HG03520 (cell line): ENCODE data around the gene GRM2.
A peak's percentile ranks its signal among the peaks of the same experiment; 100 is the strongest.

ENCODE experiments used
- ATAC-seq: cut with Tn5 transposase; IDR thresholded peaks from one replicate; pipeline ENCODE4 v1.9.1; 2021; ENCODE audit warnings: mild to moderate bottlenecking, moderate library complexity; ENCODE audit not compliant: unreplicated experiment

GRM2 gene

DNA sequence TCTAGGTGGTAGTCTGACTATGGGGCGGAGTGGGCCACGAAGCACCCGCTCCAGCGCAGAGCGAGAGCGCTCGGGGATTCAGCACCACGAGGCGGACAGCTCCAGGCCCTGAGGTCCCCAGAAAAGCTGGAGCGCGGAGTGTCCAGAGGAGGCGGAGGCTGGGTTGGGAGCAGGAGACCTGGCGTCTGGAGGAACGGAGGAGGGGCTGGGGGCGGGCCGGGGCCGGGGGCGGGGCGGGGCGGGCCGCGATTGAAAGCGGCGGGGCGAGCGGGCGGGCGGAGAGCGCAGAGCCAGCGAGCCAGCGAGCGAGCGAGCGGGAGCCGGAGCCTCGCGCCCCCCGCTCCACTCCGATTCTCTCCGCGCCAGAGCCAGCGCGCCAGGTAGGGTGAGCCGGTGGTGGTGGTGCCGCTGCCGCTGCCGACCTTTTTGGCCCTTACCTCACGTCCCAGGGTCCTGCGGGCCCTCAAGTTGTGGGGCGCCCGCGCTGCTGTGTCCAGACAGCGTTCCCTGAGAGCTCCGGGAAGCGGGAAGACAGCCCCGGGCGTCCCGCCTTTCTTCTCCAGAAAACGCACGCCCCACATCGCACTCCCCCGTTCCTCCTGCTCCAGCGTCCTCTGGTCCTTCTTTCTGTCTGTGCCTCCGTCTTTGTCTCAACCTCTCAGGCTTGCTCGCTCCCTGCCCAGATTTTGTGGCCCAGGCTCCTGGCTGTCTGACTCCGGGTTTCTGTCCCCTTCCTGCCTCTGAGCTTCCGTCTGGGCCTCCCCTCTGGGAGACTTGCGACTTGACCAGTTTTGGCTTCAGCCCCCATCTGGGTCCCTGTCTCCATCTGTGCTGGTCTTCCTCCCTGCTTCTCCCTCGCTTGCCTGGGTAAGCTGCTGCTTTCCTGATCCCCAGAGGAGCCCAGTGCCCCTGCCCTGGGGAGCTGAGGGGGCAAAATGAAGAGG, at the start of gene GRM2:
Gene GRM2, plus strand, starts transcription at position 281 of the 944 bp plus-strand sequence. CDS start 1,916 bp downstream, outside the sequence.
- ATAC-seq, result no peak

DNA sequence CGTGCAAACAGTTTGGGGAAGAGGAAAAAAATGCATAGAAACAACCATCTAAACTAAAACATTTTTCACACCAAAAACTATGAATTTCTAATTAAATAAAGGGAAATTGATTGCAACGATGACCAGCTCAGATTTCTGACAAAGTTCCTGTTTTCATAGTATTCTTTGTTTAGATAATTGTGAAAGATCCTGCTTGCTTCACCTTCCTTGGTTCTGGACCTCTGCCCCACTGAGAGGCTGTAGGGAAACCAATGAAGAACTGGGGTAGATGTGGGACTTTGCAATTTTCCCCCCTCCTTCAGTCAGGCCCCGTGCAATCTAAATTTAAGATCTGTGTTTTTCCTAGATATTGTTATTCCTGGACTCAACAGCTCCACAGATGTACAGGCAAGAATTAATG, 49.6 kb upstream of the GRM2 start:
- ATAC-seq, result no peak

DNA sequence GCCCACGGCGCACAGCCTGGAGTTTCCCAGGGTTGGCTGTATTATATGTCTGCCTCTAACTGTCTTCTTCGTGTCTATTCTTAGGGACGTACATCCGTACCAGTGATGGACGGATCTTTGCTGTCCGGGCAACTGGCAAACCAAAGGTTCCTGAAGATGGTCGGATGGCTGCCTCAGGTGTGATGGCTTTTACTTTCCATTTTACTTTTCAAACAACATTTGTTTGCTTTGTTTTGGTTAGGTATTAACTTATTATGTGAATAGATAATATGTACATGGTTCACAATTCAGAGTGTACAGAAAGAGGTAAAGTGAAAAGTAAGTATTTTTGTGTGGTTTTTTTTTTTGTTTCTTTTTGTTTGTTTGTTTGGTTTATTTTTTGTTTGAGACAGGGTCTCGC, 46.9 kb upstream of the GRM2 start:
- ATAC-seq, result no peak

DNA sequence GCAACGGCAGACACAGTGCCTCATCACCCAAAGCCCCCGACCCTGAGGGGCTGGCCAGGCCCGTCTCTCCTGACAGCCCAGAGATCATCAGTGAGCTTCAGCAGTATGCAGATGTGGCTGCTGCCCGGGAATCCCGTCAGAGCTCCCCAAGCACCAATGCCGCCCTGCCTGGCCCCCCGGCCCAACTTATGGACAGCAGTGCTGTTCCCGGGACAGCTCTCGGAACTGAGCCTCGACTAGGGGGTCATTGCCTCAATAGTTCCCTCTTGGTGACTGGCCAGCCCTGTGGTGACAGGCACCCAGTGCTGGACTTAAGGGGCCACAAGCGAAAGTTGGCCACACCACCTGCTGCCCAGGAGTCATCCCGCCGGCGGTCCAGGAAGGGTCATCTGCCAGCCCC, 44.4 kb upstream of the GRM2 start:
- ATAC-seq, result no peak

DNA sequence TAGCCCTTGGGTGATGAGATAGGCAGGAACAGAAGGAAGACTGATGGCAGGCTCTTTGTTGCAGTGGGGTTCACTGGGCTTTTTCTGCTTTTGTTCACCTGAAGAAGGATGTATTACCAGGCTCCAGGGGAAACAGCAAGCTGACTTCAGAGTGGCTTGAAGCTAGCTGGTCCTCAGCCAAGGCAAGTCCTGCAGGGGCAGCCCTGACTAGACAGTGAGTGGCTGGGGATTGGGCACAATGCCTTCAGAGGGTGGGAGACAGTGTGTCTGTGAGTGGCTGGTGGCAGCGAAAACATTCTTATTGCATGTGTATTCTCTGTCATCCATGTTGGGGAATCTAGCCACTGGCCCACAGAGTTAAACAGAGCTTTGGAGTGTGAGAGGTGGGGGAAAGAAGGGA, 38.1 kb upstream of the GRM2 start:
- ATAC-seq, result no peak

DNA sequence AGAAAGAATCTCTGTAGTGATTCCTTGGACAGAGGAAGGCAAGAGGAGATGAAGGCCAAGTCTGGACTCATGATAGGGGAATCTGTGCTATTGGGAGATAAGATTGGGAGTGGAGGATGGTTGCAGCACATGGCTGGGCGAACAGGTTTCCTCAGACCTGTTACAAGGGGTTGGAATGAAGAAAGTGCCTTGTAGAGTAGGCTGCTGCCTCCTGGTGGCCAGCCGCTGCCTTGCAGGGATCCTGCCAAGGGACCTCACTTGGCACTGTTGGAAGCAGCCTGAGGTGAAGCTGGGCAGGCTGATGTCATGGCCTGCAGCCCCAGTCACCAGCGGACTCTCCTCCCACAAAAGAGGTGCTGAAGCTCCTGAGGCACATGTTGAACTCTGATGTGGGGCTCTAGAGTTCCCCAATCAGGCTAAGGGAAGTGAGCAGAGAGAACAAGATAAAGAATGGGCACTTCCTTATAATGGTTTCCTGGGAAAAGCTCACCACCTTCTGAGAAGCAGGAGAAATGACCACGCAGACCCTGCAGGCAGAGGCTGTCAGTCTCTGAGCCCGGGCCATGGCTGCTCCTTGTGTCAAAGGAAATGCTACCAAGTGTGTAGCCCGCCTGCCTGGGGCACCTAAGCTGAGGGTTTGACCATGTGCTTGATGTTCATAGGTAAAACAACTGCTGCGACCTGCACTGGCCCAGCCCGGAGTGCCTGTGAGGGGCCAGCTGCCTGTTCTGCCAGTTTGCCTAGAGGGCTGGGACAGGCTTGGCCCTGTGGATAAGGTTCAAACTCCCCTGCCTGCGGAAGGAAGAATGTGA, 37.4 kb upstream of the GRM2 start:
- no peak for ATAC-seq

DNA sequence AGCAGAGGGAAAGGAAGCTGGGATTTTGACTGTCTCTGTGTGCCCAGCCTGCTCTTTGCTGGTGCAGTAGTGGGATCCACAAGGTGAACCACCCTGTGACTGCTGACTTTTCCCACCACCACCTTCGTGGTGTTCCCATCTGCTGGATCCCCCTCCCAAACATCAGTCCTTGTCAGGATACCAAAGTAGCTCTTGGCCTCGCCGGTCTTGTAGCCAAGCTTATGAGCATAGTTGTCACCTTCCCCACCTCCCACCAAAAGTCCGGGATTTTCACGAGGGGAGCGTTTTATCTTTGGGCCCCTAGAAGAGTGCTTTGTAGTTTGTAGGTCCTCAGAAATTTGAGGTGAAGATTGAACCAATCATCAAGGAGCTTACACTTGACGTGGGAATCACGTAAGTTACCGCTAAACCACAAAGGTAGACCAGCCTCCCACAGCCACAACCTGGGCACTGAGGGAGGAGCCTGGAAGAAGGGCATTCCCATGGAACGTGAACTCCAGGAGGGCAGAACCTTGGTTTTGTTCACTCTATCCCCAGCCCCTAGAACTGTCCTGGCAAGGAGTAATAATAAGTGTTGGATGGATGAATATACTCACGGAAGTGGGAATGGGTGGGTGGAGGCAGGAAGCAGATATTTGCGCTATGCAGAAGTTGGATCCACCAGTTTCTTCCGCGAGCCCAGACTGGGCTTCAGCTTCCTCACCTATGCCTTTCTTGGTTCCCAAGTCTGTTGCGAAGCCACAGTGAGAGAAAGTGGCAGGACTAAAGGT, 36.6 kb upstream of the GRM2 start:
- no peak for ATAC-seq

DNA sequence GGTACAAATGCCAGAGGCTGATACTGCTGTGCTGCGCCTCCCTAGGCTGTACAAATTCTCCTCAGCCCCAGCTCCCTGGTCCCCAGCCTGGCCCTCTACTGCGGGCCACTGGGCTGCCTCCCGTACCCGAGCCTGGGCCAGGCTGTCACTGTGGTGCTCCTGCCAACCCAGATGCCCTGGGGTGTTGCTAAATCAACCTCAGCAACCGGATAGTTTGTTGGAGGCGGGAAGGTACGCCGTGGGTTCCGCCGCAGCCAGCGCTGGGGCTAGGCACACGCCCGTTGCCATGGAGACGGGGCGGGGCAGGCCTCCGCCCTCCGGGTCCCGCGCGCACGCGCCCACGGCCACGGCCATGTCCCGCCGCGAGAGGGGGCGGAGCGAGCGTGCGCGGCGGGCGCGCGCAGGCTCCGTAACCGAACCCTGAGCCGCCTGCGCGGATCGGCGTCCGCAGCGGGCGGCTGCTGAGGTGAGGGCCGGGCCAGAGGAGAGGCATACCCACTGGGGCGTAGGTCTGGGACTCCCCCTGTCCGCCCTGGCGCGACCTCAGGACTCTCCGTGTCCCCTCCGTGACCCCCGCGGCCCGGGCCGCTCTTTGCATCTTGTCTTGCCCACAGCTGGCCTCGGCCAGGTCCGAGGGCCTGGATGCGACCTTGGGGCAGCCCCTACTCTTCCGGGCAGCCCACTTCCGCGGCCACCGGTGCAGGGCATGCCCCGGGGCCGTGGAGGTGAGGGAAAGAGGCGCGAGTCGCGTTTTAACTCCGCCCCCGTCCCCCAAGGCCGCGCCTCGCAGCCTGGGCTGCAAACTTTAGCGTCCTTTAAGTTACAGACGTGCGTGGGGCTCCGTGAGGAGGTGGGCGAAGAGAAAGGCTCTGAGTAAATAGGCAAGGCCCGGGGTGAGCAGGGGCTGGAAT, 35.8 kb upstream of the GRM2 start, which contains the start of gene TEX264:
Gene TEX264, plus strand, starts transcription at position 430 of the 911 bp plus-strand sequence. CDS start 3,053 bp downstream, outside the sequence.
- peak; percentile 62 for ATAC-seq

DNA sequence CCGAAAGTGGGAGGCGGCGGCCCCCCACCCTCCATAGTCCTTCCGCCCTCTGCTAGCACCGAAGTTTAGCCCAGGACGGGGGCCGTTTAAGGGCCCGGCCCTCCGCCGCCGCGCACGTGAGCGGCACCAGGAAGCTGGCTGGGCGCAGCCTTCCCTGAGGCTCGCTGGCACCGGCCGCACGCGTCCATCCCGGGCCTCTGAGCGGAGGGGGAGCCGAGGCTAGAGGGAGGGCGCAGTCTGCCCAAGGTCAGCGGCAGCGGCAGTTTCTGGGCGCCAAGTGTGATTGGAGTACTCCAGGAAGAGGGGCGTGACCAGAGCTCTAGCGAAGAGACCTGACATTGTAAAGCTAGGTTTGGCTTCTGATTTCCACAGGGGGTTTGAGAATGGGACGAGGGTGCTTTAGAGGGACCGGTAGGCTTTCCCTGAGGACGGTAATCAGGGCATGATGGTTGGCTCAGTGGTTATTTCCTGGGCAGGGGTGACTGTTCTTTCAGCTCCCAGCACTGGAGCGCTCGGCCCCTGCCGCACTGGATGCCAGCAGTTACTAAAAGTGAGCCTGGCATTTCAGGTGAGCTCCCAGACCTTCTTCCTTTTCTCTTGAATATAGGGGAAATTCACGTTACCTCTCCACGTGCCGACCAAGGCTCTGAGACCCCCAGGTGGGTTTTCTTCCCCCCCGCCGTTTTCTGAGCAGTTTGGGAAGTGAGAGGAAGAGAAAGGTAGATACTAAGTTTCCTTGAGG, 35.0 kb upstream of the GRM2 start:
- ATAC-seq, result peak; percentile 37

DNA sequence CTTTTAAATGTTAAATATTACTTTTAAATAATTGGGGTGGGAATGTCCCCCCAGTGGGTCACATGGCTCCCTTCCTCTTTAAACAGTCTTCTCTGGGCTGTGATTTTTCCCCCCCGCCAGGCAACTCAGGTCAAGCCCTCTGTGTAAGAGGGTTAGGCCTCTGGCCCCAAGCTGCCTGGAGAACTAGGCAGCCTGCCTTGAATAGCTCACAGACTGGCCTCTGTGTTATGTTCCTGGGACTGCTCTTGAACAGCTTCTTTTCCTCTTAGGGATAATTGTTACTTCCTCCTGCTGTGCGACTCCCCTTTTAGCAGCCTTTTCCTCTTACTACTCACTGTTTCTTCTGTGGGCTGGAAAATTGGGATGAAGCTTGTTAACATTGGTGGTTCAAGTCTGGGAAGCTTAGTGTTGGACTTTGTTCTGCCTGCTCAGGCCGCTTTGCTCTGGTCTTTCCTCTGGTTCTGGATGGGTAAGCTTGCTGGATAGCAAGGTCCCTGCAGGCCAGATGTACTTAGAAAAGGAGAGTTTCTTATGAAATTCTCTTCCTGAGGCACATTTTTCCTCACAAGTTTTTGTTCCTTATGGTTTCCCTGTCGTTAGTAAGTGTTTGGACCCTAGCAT, 33.6 kb upstream of the GRM2 start:
- no peak for ATAC-seq

DNA sequence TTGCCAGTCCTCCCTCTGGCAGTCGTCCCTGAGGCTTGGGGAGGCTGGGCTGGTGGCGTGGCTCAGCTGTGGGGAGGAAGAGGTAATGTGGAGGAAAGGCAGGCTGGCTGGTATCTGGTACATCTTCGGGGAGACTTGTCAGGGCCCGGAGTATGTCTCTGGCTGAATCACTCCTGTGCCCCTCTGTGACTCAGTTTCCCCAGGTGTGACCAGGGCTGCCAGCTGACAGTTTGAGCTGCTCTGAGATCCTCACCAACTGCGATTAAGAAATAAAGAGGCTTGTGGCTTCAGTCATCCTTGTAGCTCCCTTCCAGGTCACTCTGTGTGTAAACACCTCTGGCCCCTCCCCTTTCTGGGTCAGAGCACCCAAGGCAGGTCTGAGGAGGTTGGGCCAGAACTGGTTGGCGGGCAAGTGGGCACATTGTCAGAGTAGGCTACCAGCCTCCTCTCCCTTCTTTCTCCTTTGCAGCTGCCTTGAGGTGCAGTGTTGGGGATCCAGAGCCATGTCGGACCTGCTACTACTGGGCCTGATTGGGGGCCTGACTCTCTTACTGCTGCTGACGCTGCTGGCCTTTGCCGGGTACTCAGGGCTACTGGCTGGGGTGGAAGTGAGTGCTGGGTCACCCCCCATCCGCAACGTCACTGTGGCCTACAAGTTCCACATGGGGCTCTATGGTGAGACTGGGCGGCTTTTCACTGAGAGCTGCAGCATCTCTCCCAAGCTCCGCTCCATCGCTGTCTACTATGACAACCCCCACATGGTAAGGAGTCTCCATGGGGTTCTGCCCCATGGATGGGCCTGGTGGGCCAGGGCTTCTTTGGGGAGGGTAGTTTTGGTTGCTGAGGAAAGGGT, 32.8 kb upstream of the GRM2 start:
- no peak for ATAC-seq

DNA sequence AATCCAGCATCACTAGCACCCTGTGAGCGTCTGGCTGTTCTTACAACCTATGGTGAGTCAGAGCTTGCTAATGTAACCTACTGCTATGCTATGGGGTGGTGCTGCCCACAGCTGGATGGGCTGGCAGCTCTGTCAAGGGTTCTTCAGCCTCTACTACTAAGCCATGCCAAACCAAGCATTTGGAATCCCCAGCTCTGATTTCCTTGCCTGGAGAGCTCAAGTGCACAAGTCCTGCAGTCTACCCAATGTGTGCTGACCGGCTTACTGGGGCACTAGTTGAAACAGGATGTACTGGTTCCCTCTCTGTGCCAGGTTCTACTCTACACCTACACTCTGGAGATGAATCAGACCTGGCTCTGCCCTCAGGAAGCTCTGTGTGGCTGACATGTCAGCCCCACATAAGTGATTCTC, 31.7 kb upstream of the GRM2 start:
- no peak for ATAC-seq

DNA sequence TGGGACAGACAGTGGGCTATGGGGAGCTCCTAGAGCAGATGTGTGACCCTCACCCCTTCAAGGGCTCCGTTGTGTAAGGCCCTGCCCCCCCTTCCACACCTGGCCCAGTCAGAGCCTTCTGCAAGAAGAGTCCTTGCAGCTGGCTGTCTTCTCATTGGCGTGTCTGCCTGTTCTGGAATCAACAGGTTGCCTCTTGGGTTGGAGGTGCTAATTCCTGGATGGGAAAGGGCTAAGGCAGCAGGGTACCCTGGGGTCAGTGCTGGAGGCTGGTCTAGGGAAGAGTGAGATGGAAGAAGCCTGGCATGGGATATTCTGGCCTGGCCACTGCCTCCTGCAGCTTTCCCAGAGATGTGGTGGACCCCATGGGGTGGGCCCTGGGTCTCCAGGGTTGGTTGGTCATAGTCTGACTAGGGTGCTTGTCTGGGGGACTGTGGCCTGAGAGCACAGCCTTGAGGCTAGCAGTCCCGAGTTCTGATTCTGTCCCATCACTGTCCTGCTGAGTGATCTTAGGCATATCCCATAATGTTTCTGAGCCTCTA, 30.7 kb upstream of the GRM2 start:
- no peak for ATAC-seq

DNA sequence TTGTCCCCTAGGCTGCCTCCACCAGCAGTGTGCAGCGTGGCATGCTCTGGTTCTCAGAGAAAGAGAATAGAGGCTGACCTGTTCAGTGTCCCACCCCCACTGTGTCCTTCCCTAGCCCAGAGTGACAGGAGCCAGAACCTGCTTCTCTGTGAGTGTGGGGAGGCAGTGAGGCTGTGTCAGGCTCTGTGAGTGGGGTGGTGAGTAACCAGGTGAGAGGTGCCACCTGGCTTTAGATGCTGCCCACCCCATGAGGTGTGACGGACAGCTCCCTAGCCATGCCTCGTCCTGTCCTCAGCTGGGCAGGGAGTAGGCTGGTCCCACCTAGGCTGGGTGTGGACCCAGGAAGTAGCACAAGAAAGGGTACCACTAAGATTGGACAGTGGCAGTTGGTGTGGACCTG, 29.5 kb upstream of the GRM2 start:
- no peak for ATAC-seq

DNA sequence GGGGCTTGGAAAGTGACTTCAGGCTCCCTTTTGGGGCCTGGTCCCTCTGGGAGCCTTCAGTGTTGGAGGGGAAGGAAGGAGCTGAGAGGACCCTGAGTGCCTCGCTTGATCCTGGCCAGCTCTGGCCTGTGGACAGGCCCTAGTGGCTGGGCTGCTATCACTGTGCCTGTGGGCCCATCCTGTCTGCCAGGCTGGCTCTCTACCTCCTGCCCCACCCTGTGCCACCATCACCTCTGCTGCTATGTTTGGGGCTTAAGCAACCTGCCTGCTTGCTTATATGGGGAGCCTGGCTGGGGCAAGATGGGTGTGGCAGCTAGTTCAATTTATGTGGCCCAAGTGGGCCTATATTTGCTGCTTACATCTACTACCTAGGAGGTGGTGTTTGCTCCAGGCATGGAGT, 28.7 kb upstream of the GRM2 start:
- no peak for ATAC-seq

DNA sequence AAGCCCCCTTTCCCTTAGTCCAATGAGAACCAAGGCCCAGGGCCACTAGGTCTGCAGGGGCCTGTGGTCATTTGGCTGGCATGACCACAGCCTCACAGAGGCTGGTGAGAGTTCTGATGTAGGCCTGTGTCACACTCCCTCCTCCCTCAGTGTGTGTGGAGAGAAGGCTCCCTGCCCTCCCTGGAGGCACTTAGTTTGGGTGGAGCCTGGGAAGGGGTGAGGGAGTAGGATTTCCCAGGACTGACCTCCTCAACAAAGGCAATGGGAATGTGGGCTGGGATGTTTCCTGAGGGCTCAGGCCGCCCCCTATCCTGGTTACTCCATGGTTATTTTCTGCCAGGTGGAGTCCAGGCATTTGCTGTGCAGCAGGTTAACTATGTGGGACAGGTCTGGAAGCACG, 28.2 kb upstream of the GRM2 start:
- ATAC-seq, result no peak

DNA sequence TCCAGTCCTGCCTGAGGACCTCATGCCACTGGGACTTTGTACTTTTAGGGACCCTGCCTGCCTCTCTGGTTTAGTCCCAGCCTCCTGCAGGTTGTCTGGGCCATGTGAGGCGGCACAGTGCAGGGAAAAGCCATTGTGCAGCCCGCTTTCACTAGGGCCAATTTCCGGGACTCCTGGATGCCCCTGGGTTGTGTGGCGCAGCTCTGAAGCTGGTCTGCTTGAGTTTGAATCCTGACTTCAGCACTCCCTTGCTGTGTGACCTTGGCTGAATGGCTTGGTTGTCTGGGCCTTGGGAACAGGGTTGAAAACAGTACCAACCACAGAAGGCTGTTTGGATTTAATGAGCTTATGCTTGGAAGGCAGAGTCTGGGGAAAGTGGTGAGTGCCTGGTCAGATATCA, 27.6 kb upstream of the GRM2 start:
- ATAC-seq, result no peak

DNA sequence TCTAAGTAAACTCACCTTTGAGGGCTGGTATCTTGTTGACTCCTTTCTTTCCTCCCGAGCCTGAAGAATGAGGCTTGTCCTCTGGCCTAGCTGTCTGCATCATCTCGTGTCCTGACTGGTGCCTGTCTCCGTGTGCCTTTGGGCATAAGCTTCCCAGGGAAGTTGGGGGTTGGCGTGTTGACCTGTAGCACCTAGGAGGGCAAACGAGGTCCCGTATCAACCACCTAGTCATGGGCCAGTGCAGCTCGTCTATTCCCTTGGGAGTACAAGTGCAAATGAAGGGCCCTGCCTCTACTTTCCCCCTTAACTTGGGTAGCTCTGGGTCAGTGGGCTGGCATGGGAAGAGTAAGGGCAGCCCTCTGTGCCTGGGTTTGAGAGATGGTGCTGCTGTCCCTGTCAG, 27.1 kb upstream of the GRM2 start:
- ATAC-seq, result no peak
